Neural cell (in vitro differentiated cells): ENCODE measurements around the gene CTSE. TPM values are rescaled to one million over a fixed set of nuclear protein-coding genes. Genes with fewer than 3 reads are reported as not detected.

ENCODE experiments used
- H2AFZ ChIP-seq: fragments of 200-600, 300-800 bp; sonication (generic), shearing (Covaris generic); 2 replicates; pipeline ENCODE4 v1.6.0; 2014; ENCODE audit warnings: low read depth, mild to moderate bottlenecking, antibody characterized with exemption, low read length, moderate library complexity
- H3F3A ChIP-seq: fragments of 200-600 bp; shearing (Covaris generic); 2 replicates; pipeline ENCODE4 v1.6.1; 2016; ENCODE audit warnings: mild to moderate bottlenecking, moderate library complexity, mixed read lengths, antibody characterized with exemption, low read length; ENCODE audit not compliant: insufficient read depth, poor library complexity, severe bottlenecking
- H3K27ac ChIP-seq: fragments of 200-600, 300-800 bp; sonication (generic), shearing (Covaris generic); 2 replicates; pipeline ENCODE4 v1.5.1; 2014; ENCODE audit warnings: mild to moderate bottlenecking, low read length, moderate library complexity
- H3K27me3 ChIP-seq: fragments of 300-800, 200-600 bp; sonication (generic), shearing (Covaris generic); 2 replicates; pipeline ENCODE4 v1.6.0; 2014; ENCODE audit warnings: mild to moderate bottlenecking, low read depth, low read length, moderate library complexity; ENCODE audit not compliant: insufficient read depth
- H3K36me3 ChIP-seq: fragments of 300-800, 200-600 bp; sonication (generic), shearing (Covaris generic); 2 replicates; pipeline ENCODE4 v1.5.1; 2014; ENCODE audit warnings: mild to moderate bottlenecking, antibody characterized with exemption, low read length, moderate library complexity; ENCODE audit not compliant: insufficient read depth
- H3K4me2 ChIP-seq: fragments of 300-800, 200-600 bp; sonication (generic), shearing (Covaris generic); 2 replicates; pipeline ENCODE4 v1.6.0; 2014; ENCODE audit warnings: mild to moderate bottlenecking, low read length
- H3K4me3 ChIP-seq: fragments of 300-800, 200-600 bp; sonication (generic), shearing (Covaris generic); 2 replicates; pipeline ENCODE4 v1.5.1; 2014; ENCODE audit warnings: mild to moderate bottlenecking, low read length, moderate library complexity
- H3K79me2 ChIP-seq: fragments of 200-600 bp; shearing (Covaris generic); replicated peaks from 2 replicates; pipeline ENCODE4 v1.6.0; 2014; ENCODE audit warnings: mild to moderate bottlenecking, low read length, moderate library complexity; ENCODE audit not compliant: insufficient read depth
- H3K9ac ChIP-seq: fragments of 300-800, 200-600 bp; sonication (generic), shearing (Covaris generic); 2 replicates; pipeline ENCODE4 v1.6.1; 2016; ENCODE audit warnings: mild to moderate bottlenecking, low read length, mixed read lengths
- H3K9me2 ChIP-seq: fragments of 200-600 bp; shearing (Covaris generic); 2 replicates; pipeline ENCODE4 v1.6.1; 2016; ENCODE audit warnings: mild to moderate bottlenecking, low read length, mixed read lengths; ENCODE audit not compliant: insufficient read depth
- H3K9me3 ChIP-seq: fragments of 200-600, 300-800 bp; sonication (generic), shearing (Covaris generic); 2 replicates; pipeline ENCODE4 v1.6.1; 2016; ENCODE audit warnings: mild to moderate bottlenecking, mixed run types, low read length, moderate library complexity, mixed read lengths
- H4K20me1 ChIP-seq: fragments of 200-600 bp; shearing (Covaris generic); 2 replicates; pipeline ENCODE4 v1.6.1; 2016; ENCODE audit warnings: mild to moderate bottlenecking, mixed run types; ENCODE audit not compliant: insufficient read depth
- EP300 ChIP-seq: fragments of 450-650 bp; conservative IDR thresholded peaks from 2 replicates; pipeline ENCODE4 v1.6.1; 2014; ENCODE audit warnings: antibody characterized with exemption, mild to moderate bottlenecking, moderate library complexity; ENCODE audit not compliant: poor library complexity, severe bottlenecking
- EZH2 ChIP-seq: fragments of 200-600, 300-800 bp; shearing (Covaris generic), sonication (generic); IDR thresholded peaks from 2 replicates; pipeline ENCODE4 v1.6.1; 2014; ENCODE audit warnings: antibody characterized with exemption, low read length, borderline replicate concordance, mild to moderate bottlenecking; ENCODE audit not compliant: insufficient read depth, poor library complexity, severe bottlenecking
- MXI1 ChIP-seq: fragments of 450-650 bp; conservative IDR thresholded peaks from 2 replicates; pipeline ENCODE4 v1.6.1; 2014; ENCODE audit warnings: antibody characterized with exemption, mild to moderate bottlenecking; ENCODE audit not compliant: poor library complexity, severe bottlenecking
- POLR2AphosphoS5 ChIP-seq: IDR thresholded peaks from 2 replicates; pipeline ENCODE4 v1.6.1; 2012
- SMC3 ChIP-seq: fragments of 450-650 bp; conservative IDR thresholded peaks from 2 replicates; pipeline ENCODE4 v1.6.1; 2014; ENCODE audit warnings: antibody characterized with exemption, mild to moderate bottlenecking, moderate library complexity; ENCODE audit not compliant: poor library complexity
- TAF1 ChIP-seq: IDR thresholded peaks from 2 replicates; pipeline ENCODE4 v1.6.1; 2012; ENCODE audit warnings: low read depth
- polyA plus RNA-seq: library from polyadenylated mRNA; depleted of rRNA; stranded (reverse); fragments of >200 nt; gene quantifications from 2 replicates; pipeline ENCODE4 v1.2.3, GENCODE V29; 2014
- TF ChIP-seq, protein P1 (sequence below): fragments of 450-650 bp; IDR thresholded peaks from 2 replicates; pipeline ENCODE4 v1.5.1; 2014; ENCODE audit warnings: antibody characterized with exemption, mild to moderate bottlenecking, moderate library complexity; ENCODE audit not compliant: poor library complexity, severe bottlenecking
- TF ChIP-seq, protein P2 (sequence below): IDR thresholded peaks from 2 replicates; pipeline ENCODE4 v1.6.1; 2012; ENCODE audit warnings: borderline replicate concordance

CTSE gene
- polyA plus RNA-seq, 1 donor from 2014 or later: not detected

GRCh38 chr1:206040328-206040727, 16.6 kb upstream of the CTSE start:
- no peaks in the 10 kb centered on the region for H3K27me3 ChIP-seq
- no peak overlapping the region for H2AFZ ChIP-seq
- no peaks in the 10 kb centered on the region for H3K9me2 ChIP-seq
- no peaks in the 10 kb centered on the region for H3K79me2 ChIP-seq
- no peak for TF ChIP-seq SMC3
- TF ChIP-seq POLR2AphosphoS5: no peak
- no peak for TF ChIP-seq EP300
- TF ChIP-seq, protein P1, sequence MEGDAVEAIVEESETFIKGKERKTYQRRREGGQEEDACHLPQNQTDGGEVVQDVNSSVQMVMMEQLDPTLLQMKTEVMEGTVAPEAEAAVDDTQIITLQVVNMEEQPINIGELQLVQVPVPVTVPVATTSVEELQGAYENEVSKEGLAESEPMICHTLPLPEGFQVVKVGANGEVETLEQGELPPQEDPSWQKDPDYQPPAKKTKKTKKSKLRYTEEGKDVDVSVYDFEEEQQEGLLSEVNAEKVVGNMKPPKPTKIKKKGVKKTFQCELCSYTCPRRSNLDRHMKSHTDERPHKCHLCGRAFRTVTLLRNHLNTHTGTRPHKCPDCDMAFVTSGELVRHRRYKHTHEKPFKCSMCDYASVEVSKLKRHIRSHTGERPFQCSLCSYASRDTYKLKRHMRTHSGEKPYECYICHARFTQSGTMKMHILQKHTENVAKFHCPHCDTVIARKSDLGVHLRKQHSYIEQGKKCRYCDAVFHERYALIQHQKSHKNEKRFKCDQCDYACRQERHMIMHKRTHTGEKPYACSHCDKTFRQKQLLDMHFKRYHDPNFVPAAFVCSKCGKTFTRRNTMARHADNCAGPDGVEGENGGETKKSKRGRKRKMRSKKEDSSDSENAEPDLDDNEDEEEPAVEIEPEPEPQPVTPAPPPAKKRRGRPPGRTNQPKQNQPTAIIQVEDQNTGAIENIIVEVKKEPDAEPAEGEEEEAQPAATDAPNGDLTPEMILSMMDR: no peak
- H3K9ac ChIP-seq: no peak overlapping the region
- H3K9me3 ChIP-seq: no peaks in the 10 kb centered on the region
- no peaks in the 10 kb centered on the region for H3K36me3 ChIP-seq
- no peaks in the 10 kb centered on the region for H3F3A ChIP-seq
- H3K27ac ChIP-seq: no peak overlapping the region
- no peak overlapping the region for H3K4me2 ChIP-seq
- H4K20me1 ChIP-seq: no peaks in the 10 kb centered on the region
- no peak overlapping the region for H3K4me3 ChIP-seq

DNA sequence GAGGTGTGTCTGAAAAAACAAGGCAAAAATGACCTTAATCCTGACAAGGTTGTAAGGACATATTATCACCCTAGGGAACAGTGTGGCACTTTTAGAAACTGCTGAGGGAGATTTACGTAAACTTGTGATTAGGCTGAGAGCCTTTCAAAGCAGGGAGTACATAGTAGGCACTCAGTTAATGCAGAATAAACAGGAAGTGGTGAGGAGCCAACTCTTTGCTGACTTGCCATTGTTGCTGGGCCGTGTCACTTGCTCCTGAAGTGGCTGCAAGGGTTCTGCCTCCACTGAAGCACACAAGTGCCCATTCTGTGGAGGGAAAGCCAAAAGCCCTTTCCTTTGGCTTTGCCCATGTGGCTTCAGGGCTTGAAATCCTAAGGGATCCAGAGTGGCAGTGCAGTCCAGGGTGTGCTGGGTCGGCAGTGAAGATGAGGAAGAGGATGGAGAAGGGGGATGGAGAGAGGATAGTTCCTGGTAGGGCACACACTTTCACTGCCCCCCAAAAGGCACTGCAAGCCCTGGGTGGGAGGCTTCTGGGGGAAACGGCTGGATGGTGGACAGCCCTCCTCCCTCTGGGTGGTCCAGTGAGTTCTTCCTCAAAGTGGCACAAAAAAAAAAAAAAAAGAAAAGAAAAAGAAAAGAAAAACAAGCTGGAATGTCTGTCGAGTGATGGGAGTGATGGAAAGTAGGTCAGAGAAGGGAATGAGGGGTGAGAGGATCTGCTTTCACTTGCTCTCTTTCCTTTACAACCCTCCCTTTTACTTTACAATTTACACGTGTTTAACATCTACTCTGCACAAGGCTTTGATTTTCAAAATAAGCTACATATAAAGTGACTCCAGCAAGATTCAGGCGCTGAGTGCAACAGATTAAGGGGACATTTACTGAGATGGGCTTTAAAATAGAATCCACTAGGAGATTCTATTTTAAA, 15.6 kb upstream of the CTSE start:
- H3K4me3 ChIP-seq: no peak overlapping the region
- H3F3A ChIP-seq: no peaks in the 10 kb centered on the region
- H3K27ac ChIP-seq: no peak overlapping the region
- no peaks in the 10 kb centered on the region for H3K9me2 ChIP-seq
- no peaks in the 10 kb centered on the region for H3K27me3 ChIP-seq
- H4K20me1 ChIP-seq: no peaks in the 10 kb centered on the region
- no peaks in the 10 kb centered on the region for H3K79me2 ChIP-seq
- H3K9ac ChIP-seq: no peak overlapping the region
- H3K36me3 ChIP-seq: no peaks in the 10 kb centered on the region
- H3K4me2 ChIP-seq: no peak overlapping the region
- no peaks in the 10 kb centered on the region for H3K9me3 ChIP-seq
- TF ChIP-seq SMC3 (no peak), POLR2AphosphoS5 (no peak), MXI1 (no peak), EP300 (no peak)
- TF ChIP-seq, protein P2, sequence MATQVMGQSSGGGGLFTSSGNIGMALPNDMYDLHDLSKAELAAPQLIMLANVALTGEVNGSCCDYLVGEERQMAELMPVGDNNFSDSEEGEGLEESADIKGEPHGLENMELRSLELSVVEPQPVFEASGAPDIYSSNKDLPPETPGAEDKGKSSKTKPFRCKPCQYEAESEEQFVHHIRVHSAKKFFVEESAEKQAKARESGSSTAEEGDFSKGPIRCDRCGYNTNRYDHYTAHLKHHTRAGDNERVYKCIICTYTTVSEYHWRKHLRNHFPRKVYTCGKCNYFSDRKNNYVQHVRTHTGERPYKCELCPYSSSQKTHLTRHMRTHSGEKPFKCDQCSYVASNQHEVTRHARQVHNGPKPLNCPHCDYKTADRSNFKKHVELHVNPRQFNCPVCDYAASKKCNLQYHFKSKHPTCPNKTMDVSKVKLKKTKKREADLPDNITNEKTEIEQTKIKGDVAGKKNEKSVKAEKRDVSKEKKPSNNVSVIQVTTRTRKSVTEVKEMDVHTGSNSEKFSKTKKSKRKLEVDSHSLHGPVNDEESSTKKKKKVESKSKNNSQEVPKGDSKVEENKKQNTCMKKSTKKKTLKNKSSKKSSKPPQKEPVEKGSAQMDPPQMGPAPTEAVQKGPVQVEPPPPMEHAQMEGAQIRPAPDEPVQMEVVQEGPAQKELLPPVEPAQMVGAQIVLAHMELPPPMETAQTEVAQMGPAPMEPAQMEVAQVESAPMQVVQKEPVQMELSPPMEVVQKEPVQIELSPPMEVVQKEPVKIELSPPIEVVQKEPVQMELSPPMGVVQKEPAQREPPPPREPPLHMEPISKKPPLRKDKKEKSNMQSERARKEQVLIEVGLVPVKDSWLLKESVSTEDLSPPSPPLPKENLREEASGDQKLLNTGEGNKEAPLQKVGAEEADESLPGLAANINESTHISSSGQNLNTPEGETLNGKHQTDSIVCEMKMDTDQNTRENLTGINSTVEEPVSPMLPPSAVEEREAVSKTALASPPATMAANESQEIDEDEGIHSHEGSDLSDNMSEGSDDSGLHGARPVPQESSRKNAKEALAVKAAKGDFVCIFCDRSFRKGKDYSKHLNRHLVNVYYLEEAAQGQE: no peak
- H2AFZ ChIP-seq: no peak overlapping the region

- H3K9me3 ChIP-seq: no peaks in the 10 kb centered on the region
- H3K9ac ChIP-seq: no peak overlapping the region
- no peaks in the 10 kb centered on the region for H4K20me1 ChIP-seq
- no peak overlapping the region for H3K4me2 ChIP-seq
- TF ChIP-seq EP300 (no peak), EZH2 (no peak), MXI1 (no peak), POLR2AphosphoS5 (peak; percentile 24), TAF1 (no peak)
- TF ChIP-seq, protein P1: no peak
- no peak overlapping the region for H2AFZ ChIP-seq
- H3K9me2 ChIP-seq: no peaks in the 10 kb centered on the region
- H3K27ac ChIP-seq: no peak overlapping the region
- no peaks in the 10 kb centered on the region for H3K36me3 ChIP-seq
- H3K79me2 ChIP-seq: no peaks in the 10 kb centered on the region
- no peaks in the 10 kb centered on the region for H3F3A ChIP-seq
- H3K27me3 ChIP-seq: no peaks in the 10 kb centered on the region
- peak overlapping the region; percentile 47 for H3K4me3 ChIP-seq
Measured at GRCh38 chr1:206037581-206037980, 13.9 kb upstream of the CTSE start.
